Nephron (organoid): ENCODE data around the gene WDR4.
"Not testable (repeated sequence)": the region's sequence is repeated elsewhere in the genome, so short reads cannot be mapped to it uniquely, and the experiment has no call there.

Source experiments
- H3K27ac Mint-ChIP-seq, 3 experiments: 2 replicates each; pipeline ENCODE4 v1.8.0; 2020; ENCODE audit warnings: mixed read lengths in 3 of 3, mild to moderate bottlenecking in 2 of 3, moderate library complexity in 1 of 3
- H3K27me3 Mint-ChIP-seq: 2 replicates; pipeline ENCODE4 v1.8.0; 2021; ENCODE audit warnings: low read depth, mild to moderate bottlenecking, moderate library complexity, mixed read lengths
- H3K36me3 Mint-ChIP-seq: 2 replicates; pipeline ENCODE4 v1.8.0; 2020; ENCODE audit warnings: low read depth, mixed read lengths
- H3K4me1 Mint-ChIP-seq: 2 replicates; pipeline ENCODE4 v1.8.0; 2020; ENCODE audit warnings: mixed read lengths
- H3K4me3 Mint-ChIP-seq, 3 experiments: 2 replicates each; pipeline ENCODE4 v1.8.0; 2020; ENCODE audit warnings: mild to moderate bottlenecking in 3 of 3, mixed read lengths in 3 of 3, moderate library complexity in 2 of 3
- H3K9me3 Mint-ChIP-seq: 2 replicates; pipeline ENCODE4 v1.8.0; 2020; ENCODE audit warnings: mixed read lengths
- CTCF ChIP-seq, 3 experiments: fragments of 200-600 bp; sonication (generic); IDR thresholded peaks; one replicate each; pipeline ENCODE4 v1.5.0; 2021; ENCODE audit warnings: antibody characterized with exemption in 3 of 3; ENCODE audit not compliant: unreplicated experiment in 3 of 3

WDR4 gene

GRCh38 chr21:42878993-42879787 is at the start of gene WDR4:
Gene WDR4, minus strand, starts transcription at chr21:42879539. Its CDS starts 44 bp downstream, at chr21:42879495.
- H3K4me1 Mint-ChIP-seq, result peaks cover 26% of the 10 kb centered on the region
- no peak for TF ChIP-seq CTCF (IDR thresholded peaks at IDR 0.05; ENCODE audit: unreplicated experiment in 3 of 3)
- peak within 1 kb of the TSS; percentile 93 to 99 (median 99) for H3K4me3 Mint-ChIP-seq
- H3K27ac Mint-ChIP-seq, result peak within 1 kb of the TSS; percentile 88 to 97 (median 93)
- peaks cover 14% of the 10 kb centered on the region for H3K36me3 Mint-ChIP-seq
- H3K27me3 Mint-ChIP-seq, result no peaks in the 10 kb centered on the region
- no peaks in the 10 kb centered on the region for H3K9me3 Mint-ChIP-seq

- H3K27ac Mint-ChIP-seq, result not testable (repeated sequence)
Measured at GRCh38 chr21:42927474-42928200, 48.3 kb upstream of the WDR4 start.

GRCh38 chr21:42925114-42925926 is 46.0 kb upstream of the WDR4 start, which contains the start of gene ERVH48-1:
Gene ERVH48-1, minus strand, starts transcription at chr21:42925630. Its CDS starts 6,624 bp downstream, at chr21:42919006.
- Mint-ChIP-seq H3K4me1 (peaks cover 10% of the 10 kb centered on the region), H3K36me3 (no peaks in the 10 kb centered on the region), H3K4me3 (no peak within 1 kb of the TSS), H3K27ac (peak within 1 kb of the TSS; percentile 33 to 84 (median 78)), H3K9me3 (no peaks in the 10 kb centered on the region), H3K27me3 (no peaks in the 10 kb centered on the region)
- no peak for TF ChIP-seq CTCF (IDR thresholded peaks at IDR 0.05; ENCODE audit: unreplicated experiment in 3 of 3)

More at GRCh38 chr21:42927474-42928200, 48.3 kb upstream of the WDR4 start:
- H3K4me1 Mint-ChIP-seq, result peaks cover 10% of the 10 kb centered on the region
- H3K4me3 Mint-ChIP-seq, H3K9me3 Mint-ChIP-seq, H3K27me3 Mint-ChIP-seq, H3K36me3 Mint-ChIP-seq: not testable (repeated sequence)

GRCh38 chr21:42924433-42924751 is 45.1 kb upstream of the WDR4 start:
- no peaks in the 10 kb centered on the region for H3K27me3 Mint-ChIP-seq
- no peaks in the 10 kb centered on the region for H3K9me3 Mint-ChIP-seq
- H3K27ac Mint-ChIP-seq, result peak overlapping the region; percentile 33 to 84 (median 78)
- TF ChIP-seq CTCF (IDR thresholded peaks at IDR 0.05; ENCODE audit: unreplicated experiment in 3 of 3), result no peak
- H3K4me1 Mint-ChIP-seq, result peaks cover 10% of the 10 kb centered on the region
- H3K4me3 Mint-ChIP-seq, result no peak overlapping the region
- H3K36me3 Mint-ChIP-seq, result no peaks in the 10 kb centered on the region

GRCh38 chr21:42923553-42924432 is 44.5 kb upstream of the WDR4 start:
- Mint-ChIP-seq H3K36me3 (no peaks in the 10 kb centered on the region), H3K4me1 (peaks cover 10% of the 10 kb centered on the region), H3K27me3 (no peaks in the 10 kb centered on the region), H3K27ac (peak overlapping the region; percentile 33 to 84 (median 78)), H3K9me3 (no peaks in the 10 kb centered on the region), H3K4me3 (peak overlapping the region in 2 of 3 experiments; percentile 0 to 18)
- TF ChIP-seq CTCF (IDR thresholded peaks at IDR 0.05; ENCODE audit: unreplicated experiment in 3 of 3), result peak; percentile 60 to 69 (median 65)
